ENCODE measurements around the gene DAGLB.

DNA sequence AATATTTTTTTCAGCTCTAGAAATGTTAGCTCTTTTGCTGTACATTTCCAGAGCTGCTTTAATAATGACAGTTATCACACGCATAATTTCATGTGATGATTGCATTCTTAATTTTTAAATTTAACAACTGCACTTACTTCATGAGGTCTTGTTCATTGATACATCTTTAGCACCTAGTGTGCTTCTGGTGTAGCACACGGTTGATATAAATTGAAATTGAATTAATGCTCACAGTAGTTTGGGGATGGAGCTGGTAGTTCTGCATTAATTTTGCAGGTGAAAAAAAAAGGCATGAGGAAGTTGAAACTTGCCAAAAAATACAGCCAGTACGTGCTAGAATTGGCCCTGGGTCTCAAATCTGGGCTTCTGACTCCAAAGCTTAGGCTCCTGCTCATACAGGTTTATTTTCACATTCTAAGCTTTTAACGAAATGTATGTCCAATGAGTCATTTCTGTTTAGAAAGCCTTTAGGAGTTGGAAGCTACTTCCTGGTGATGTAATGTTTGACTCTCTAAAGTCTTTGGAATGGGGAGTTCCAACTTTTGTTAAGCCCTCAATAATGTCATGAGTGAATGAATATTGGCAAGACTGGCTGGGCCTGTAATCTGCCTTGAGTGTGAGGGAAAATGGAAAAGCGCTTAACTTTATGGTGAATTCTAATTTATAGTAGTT is 62.5 kb downstream of the DAGLB start:
- TF ChIP-seq YY1 (IDR thresholded peaks at IDR 0.05; ENCODE audit: insufficient read depth, insufficient read length) (no peak), ZNF274 (IDR thresholded peaks at IDR 0.05; ENCODE audit: low read depth, low read length) (no peak), SUZ12 (IDR thresholded peaks at IDR 0.05; ENCODE audit: extremely low read depth, insufficient read depth, insufficient read length) (no peak)
